Brain pericyte (primary cell): ENCODE measurements around the gene PIK3CD.
"Not testable (repeated sequence)": the region's sequence is repeated elsewhere in the genome, so short reads cannot be mapped to it uniquely, and the experiment has no call there.

Experiments used
- DNase-seq: peaks from one replicate; pipeline ENCODE4 v3.0.0-alpha.2; 2012; ENCODE audit warnings: low read depth, low spot score

The PIK3CD gene

GRCh38 chr1:9621032-9621431 is 30.5 kb upstream of the PIK3CD start:
- DNase-seq, result no peak

GRCh38 chr1:9624081-9624480 is 27.4 kb upstream of the PIK3CD start:
- no peak for DNase-seq

GRCh38 chr1:9625030-9625429 is 26.5 kb upstream of the PIK3CD start:
- DNase-seq, result not testable (repeated sequence)

GRCh38 chr1:9626201-9626608 is 25.3 kb upstream of the PIK3CD start:
- no peak for DNase-seq

GRCh38 chr1:9628541-9629444 is 22.7 kb upstream of the PIK3CD start:
- DNase-seq, result no peak

- no peak for DNase-seq
Observed at GRCh38 chr1:9629445-9630201, 21.9 kb upstream of the PIK3CD start.

GRCh38 chr1:9630331-9631111 is 21.0 kb upstream of the PIK3CD start:
- DNase-seq, result no peak

GRCh38 chr1:9631613-9632012 is 19.9 kb upstream of the PIK3CD start:
- DNase-seq, result no peak

- DNase-seq, result no peak
Observed at GRCh38 chr1:9633493-9633892, 18.0 kb upstream of the PIK3CD start.

GRCh38 chr1:9634582-9634981 is 16.9 kb upstream of the PIK3CD start:
- DNase-seq, result no peak

- no peak for DNase-seq
Observed at GRCh38 chr1:9639227-9639626, 12.3 kb upstream of the PIK3CD start.

GRCh38 chr1:9643351-9644256 is 7.9 kb upstream of the PIK3CD start:
- DNase-seq, result no peak

- DNase-seq, result no peak
Observed at GRCh38 chr1:9646037-9646436, 5.5 kb upstream of the PIK3CD start.

GRCh38 chr1:9648171-9648570 is 3.4 kb upstream of the PIK3CD start:
- no peak for DNase-seq

- DNase-seq, result no peak
Observed at GRCh38 chr1:9649769-9650168, 1.8 kb upstream of the PIK3CD start.

- DNase-seq, result no peak
Observed at GRCh38 chr1:9651220-9651564, 339 bp upstream of the PIK3CD start.

GRCh38 chr1:9652379-9653209 is 1.1 kb downstream of the PIK3CD start:
- no peak for DNase-seq

- DNase-seq, result no peak
Observed at GRCh38 chr1:9653210-9653490, 1.6 kb downstream of the PIK3CD start.

GRCh38 chr1:9653491-9654050 is 2.0 kb downstream of the PIK3CD start:
- DNase-seq, result no peak
